NCI-H1092 (cell line): ENCODE measurements around the gene NDRG3.
"Not testable (repeated sequence)": the region's sequence is repeated elsewhere in the genome, so short reads cannot be mapped to it uniquely, and the experiment has no call there.

Source experiments
- DNase-seq: peaks from one replicate; lab custom pipeline; 2025; lab: John Stamatoyannopoulos, UW

Gene NDRG3

DNA sequence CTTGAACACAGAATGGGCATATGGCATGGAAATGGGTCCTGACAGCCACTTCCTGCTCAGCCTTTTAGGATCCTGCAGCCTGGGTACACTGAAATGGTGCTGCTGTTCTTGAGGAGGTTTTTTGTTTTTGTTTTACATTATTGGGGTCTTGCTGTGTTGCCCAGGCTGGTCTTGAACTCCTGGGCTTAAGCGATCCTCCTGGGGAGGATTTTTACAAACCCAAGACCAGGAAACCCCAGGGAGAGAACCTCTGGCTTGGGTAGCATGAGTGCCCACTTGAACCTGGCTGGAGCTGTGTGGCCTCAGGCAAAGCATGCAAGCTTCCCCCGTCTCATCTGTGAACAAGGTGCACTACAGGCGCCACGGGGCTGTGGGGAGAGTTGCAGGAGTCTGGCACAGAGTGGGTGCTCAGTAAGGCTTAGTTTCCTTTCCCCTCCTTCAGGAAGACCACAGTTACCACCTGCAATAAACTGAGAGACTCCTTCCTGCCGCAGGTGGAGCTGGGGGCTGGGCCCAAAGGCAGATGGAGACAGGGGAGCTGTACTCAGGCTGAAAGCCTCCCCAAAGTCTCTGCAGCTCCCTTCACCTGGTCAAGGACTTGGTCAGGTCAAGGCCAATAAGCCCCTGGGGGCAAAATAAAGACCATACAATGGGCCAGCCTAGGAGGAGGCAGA, 101.7 kb downstream of the NDRG3 start:
- DNase-seq = no peak

DNA sequence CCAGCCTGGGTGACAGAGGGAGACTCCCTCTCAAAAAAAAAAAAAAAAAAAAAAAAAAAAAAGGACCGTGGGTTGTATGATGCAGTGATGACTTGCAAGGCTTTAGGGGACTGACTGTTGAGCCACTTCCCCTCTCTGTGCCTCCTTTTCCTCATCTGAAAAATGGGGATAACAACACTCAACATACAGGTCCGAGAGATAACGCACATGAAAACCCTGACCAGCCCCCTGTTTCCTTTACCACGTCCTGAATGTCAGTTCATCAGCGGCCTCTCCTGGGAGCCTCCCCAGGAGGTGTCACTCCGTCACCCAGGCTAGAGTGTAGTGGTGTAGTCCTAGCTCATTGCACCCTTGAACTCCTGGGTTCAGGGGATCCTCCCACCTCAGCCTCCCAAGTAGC, 103.8 kb downstream of the NDRG3 start:
- DNase-seq = no peak

DNA sequence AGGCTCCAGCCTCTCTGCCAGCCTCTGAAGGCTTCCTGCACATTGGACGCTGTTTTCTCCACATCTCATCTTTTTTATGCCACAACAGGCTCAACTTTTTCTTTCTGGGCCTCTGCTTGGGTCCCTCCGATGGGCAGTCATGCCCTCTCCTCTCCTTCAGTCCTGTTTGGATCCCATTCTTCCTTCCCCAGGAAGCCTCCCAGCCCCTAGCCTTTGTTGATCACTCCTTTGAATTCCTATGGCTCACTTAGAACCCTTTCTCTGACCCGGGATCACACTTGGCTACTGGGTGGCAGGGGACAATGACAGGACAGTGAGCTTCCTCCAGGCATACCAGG, 104.4 kb downstream of the NDRG3 start:
- no peak for DNase-seq

DNA sequence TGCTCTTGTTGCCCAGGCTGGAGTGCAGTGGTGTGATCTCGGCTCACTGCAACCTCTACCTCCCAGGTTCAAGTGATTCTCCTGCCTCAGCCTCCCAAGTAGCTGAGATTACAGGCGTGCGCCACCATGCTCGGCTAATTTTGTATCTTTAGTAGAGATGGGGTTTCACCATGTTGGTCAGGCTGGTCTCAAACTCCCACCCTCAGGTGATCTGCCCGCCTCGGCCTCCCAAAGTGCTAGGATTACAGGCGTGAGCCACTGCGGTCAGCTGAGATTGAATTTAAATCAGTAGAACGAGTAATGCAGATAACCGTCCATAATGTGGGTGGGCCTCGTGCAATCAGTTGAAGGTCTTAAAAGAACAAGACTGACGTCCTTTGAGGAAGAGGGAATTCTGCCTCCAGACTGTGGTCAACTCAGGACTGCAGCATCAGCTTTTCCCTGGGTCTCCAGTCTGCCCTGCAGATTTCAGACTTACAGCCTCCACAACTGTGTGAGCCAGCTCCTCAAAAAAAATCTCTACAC, 107.0 kb downstream of the NDRG3 start:
- DNase-seq = not testable (repeated sequence)

DNA sequence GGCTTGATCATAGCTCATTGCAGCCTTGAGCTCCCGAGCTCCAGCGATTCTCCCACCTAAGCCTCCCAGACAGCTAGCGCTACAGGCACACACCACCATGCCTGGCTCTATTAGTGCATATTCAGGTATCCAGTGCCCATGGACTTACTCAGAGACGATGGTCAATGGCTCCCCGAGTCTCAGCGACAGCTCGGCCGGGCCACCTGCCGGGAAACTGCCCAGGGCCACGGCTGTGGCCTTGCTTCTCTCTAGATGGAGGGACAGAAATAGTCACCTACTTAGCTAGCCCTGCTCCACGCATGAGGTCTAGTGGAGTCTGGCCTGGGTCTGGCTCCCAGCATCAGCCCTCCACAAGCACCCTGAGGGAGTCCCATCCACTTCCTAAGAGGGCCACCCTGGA, 111.5 kb downstream of the NDRG3 start:
- DNase-seq = no peak

DNA sequence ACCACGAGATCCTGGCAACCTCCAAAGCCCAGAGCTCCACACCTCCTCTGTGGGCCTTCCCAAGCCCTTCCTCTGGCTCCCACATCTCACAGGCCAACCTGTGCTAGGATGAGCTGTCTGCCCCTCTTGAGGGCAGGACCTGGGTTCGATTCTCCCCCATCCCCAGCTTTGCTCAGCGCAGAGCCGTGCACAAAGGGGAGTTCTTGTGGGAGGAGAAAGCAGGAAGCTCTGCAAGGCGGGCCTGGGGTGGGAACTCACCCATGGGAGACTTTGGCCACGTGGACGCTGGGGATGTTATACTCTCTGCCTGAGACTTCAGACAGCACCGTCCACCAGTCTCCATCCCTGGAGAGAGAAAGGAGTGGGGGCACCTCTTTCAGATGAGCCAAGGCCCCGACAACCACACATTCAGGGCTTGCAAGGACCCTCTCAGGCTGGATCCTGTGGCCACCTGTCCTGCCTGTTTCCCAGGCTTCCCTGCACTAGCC, 112.6 kb downstream of the NDRG3 start:
- no peak for DNase-seq

DNA sequence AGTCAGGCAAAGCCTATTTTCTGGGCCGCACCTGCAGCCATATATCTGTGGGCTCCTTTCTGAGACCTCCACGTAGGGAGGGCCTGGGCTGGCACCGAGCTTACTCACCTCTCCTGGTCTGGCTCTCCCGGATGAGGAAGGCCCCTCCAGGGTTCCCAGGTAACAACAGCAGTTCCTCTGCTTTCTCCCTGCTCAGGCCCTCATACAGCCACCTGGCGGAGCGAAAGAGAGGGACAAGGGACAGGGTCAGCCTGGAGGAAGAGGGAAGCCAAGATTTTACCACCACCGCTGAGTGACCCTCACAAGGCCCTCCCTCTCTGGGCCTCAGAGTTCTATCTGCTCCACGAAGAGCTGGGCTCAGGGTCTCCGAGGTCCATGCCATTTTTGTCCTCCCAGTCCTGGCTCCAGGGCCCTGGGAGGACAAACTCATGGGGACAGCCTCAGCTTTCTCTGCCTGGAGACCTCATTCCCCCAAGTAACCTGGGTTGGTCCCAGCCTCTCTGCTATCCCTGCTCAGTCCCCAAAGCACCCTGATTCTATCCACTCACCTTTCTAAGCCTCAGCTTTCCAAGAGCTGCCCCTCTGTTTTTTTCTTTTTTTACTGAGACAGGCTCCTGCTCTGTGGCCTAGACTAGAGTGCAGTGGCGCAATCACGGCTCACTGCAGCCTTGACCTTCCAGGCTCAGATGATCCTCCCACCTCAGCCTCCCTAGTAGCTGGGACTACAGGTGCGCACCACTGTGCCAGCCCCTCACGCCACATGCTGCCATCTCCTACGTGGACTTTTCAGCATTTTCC, 113.2 kb downstream of the NDRG3 start:
- DNase-seq = no peak

DNA sequence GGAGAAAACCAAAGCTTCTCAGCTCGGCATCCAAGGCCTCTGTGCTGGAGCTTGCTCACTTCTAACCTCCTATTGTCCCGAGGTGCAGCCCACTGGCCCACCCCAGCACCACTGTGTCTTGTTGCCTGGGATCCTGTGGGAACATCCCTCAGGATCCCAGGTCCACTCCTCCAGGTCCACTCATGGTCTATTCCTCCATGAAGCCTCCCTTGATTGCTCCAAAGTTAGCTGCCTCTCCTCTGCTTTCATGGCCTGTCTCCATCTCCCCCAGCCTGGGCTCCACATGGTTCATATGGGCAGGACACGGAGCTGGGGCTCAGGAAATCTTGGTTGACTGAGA, 113.8 kb downstream of the NDRG3 start:
- no peak for DNase-seq

DNA sequence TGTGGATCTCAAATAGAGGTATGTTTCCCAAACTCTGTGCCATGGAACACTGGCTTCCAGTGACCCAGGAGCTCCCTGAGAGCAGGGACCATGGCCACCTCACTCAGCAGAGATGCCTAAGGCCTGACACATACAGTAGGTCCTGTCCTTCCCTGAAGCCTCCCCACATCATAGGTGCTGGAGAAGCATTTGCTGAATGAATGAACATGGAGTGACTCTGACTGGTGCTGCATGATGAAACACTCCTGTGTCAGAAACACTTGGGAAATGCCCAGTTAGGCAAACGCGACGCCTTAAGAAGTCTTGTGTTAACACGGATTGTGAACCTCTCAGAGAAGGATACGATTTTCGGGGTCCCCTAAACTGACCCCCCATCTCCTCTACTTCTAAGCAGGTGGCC, 114.2 kb downstream of the NDRG3 start:
- DNase-seq = no peak

DNA sequence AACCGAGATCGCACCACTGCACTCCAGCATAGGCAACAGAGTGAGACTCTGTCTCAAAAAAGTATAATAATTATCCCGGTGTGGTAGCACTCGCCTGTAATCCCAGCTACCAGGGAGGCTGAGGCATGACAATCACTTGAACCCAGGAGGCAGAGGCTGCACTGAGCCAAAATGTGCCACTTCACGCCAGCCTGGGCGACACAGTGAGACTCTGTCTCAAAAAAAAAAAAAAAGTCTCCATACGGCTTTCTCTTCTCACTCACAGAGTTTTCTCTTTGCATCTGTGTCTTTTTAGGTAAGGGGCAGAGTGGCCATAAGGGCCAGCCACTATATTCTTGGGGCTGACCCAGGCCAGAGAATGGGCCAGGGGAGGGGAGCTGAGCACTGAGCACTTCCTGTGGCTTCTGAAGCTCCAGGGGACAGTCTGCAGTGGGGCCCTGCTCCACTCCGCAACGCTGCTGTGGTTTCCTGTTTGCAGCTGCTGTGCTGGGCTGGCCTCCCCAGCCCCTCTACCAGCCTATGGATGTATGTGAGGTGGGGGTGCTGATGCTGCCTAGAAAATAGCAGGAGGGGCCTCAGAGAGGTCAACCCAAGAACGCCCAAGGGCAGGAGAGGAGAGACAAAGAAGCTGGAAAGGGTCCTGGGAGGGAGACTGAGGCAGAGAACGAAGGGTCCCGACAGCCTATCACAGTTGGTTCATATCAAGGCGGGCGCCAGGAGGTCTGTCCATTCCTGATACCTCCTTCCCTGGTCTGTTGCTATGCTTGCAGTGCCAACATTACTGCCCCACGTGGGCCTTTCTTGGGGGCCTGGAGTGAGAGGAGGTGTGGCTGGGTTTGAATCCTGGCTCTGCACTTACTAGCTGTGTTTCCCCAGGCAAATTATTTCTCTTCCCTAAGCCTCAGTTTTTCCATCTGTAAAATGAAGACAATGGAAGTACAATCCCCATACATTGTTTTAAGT, 115.9 kb downstream of the NDRG3 start:
- DNase-seq = no peak

DNA sequence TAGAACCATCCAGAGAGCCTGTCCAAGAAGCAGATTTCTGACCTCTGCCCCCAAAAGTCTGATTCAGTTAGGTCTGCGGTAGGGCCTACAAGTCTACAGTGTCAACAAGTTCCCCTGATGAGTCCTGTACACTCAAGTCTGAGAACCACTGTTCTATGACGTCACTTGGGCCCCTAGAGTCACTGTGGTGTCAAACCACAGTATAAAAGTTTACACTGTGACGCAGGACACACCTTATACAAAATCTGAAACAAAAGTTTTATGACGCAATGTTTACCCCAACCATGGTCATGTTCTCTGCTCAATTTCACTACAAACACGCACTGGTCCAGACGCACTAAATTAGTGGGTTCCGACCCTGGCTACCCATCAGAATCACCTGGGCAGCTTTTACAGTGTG, 117.8 kb downstream of the NDRG3 start:
- DNase-seq = no peak

DNA sequence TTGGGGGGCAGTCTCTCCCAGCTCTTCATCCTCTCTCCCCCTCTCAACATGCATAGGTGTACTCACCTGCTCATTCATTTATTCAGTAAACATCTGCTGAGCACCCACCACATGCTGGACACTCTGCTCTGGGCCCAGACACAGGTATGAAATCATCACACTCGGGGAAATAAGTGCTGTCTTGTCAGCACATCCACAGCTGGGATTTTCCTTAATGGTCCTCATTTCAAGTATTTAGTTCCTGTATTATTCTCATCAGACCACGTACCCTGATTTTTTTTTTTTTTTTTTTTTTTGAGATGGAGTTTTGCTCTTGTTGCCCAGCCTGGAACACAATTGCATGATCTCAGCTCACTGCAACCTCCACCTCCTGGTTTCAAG, 121.0 kb downstream of the NDRG3 start:
- no peak for DNase-seq

DNA sequence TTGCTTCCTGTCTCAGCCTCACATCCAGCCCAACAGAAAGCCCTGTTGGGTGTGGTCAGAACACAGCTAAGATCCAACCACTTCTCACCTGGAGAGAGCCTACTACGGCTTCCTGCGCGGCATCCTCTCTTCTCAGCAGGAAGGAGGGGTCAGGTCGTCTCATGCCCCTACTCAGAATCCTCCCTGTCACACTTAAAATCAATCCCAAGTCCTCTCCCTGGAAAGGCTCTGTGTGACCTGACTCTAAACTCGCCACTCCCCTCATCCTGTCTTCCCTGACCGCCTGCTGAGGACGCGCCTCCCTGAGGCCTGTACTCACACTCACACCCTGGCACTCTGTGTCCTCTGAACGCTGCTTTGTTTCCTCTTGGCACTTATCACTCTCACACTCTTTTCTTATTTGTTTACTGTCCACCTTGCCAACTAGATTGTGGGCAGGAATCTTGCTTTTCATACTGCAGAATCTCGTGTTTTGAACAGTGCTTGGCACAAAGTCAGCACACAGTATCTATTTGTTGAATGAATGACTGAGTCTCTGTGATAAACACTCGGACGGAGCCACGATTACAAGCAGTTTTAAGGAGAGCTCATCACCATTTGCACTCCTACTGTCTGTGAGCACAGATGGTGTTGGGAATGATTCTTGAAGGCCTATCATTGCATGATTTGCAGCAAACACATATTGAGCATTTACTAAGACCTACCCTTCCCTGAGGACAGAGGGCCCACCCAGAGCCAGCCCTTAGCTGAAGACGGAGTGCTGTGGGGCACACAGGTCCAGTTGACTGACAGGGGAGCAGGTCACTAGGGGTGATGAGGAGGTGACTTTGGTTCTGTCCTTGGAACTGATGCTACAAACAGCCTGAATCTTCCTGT, 121.6 kb downstream of the NDRG3 start:
- no peak for DNase-seq

DNA sequence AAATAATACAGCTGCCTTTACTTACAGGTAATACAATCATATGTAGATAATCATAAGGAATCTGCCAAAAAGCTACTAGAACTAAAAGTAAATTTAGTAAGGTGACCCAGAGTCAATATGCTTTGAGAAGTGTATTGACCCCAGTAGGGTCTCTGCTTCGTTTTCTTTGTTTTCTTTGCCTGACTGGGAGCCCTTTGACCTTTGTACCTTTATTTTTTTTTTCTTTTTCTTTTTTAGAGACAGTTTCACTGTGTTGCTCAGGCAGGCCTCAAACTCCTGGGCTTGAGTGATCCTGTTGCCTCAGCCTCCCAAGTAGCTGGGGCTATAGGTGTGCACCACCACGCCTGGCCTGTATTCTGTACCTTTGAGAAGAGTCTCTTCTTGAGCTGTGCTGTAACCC, 122.4 kb downstream of the NDRG3 start:
- no peak for DNase-seq

DNA sequence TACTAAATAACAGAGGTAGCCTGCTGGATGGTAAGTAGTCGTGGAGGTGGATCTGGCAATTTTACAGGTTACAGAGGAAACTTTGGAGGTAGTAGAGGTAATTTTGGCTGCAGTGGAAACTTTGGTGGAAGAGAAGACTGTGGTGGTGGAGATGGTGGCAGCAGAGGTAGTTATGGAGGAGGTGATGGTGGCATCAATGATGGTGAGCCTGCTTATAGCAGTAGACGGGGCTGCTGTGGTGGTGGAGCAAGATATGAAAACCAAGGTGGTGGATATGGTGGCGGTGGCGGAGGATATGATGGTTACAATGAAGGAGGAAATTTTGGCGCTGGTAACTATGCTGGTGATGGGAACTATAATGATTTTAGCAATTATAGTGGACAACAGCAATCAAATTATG, 125.0 kb downstream of the NDRG3 start:
- no peak for DNase-seq

DNA sequence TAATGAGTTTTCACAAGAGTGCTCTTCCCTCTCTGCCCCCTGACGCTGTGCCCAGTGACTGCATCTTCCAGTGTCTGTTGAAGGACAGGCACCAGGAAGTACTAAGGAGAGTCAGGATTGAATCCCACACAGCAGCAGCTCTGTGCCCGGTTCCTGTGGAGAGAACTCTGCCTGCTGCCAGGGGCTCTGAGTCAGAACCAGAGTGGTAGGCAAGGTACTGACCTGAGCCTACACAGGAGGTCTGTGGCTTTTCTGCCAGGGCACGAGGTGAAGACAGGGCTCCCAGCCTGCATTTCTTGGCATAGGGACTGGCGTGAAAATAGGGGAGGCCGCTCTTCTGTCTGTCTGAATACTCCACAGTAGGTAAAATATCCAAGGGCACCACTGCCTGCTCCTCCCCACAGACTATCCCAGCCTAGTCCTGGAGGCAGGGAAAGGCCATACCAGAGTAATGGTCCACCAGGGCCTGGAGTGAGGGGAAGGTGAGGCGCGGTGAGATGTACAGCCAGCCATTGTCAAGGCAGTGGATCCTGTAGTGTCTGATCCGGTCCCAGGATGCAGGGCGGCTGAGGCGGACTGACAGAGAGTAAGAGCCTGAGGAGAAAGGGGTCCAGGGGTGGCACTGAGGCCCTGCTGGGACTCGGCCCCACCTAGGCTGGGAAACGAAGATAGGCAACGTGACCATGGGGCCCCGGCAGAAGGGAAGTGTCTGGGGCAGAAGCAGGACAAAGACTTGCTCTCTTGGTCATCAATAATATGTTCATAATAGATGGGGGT, 130.9 kb downstream of the NDRG3 start:
- no peak for DNase-seq

DNA sequence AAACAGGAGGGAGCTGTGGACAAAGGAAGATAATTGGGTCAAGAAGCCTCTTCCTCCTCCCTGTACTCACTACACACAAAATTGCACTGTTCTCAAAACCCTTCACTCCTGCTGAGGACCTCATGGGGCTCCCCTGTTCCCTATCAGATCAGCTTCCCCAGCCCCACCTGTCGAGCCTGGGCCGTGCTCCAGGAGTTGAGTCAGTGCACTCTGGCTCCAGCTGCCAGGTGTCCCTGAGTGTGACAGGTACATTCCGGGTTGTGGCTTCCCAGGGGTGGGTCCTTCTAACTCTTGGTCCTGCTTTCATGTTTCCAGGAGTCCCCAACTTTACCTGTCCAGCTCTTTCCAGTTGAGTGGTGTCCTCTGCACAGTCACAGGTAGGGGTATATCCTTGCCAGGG, 131.9 kb downstream of the NDRG3 start:
- peak; percentile 8 for DNase-seq

DNA sequence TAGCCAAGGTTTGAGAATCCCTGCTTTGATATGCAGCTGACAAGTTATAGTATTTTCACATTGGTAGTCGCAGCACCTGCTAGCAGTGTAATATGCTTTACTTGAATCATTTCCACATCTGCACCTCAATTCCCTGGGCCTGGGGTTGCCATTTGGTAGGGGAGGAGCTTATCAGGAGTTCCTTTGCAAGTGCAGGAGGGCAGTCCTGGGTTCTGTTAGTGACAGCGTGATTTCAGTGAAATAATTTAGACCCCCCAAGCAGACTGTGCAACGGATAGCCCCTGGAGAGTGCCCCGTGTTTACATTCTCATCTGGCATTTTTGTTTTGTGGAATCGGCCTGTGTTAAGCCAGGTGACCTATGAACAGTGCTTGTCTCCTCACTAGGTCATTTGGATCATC, 134.3 kb downstream of the NDRG3 start:
- DNase-seq = no peak

DNA sequence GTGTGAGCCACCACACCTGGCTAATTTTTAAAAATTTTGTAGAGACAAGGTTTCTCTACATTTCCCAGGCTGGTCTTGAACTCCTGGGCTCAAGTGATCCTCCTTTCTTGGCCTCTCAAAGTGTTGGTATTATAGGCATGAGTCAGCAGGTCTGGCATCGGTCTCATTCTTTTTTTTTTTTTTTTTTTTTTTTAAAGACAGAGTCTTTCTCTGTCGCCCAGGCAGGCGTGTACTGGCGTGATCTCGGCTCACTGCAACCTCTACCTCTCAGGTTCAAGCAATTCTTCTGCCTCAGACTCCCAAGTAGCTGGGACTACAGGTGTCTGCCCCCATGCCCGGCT, 137.5 kb downstream of the NDRG3 start:
- not testable (repeated sequence) for DNase-seq

DNA sequence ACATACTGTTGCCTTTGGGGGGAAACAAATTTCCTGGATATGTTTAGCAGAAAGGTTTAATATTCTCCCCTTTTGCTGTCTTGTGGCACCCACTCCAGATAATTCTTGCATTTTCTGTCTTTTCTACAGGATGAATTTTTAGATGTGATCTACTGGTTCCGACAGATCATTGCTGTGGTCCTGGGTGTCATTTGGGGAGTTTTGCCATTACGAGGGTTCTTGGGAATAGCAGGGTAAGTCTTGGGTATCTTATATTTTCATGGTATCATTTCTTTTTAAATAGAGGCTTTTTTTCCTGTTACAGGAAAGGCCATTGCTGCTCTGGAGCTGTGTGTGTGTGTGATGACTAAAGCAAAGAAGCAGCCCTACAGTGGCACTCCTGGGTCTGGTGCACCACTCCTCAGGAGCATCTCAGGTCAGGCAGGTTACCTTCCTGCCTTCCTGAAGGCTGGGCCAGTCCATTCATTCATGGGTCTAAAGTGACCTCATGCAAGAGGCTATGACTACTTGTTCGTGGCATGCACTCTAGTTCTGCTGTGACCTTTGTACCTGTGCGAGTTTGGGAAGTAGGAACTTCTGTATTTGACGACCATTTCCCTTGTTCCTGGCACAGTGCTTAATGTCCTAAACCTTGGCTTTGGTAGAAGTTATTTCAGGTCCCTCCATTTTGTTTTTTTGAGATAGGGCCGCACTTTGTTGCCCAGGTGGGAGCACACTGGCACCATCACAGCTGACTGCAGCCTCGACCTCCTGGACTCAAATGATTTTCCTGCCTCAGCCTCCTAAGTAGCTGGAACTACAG, 138.1 kb downstream of the NDRG3 start:
- DNase-seq = no peak
